PFSK-1 (cell line): ENCODE measurements around the gene BAIAP3.

Experiments used
- FOXP2 ChIP-seq: optimal IDR thresholded peaks from 2 replicates; pipeline ENCODE3; 2011; ENCODE audit warnings: borderline replicate concordance, control low read depth, inconsistent platforms; ENCODE audit not compliant: insufficient read depth; ENCODE audit errors: extremely low read length, extremely low read depth
- POLR2AphosphoS5 ChIP-seq: IDR thresholded peaks from 2 replicates; pipeline ENCODE4 v1.6.1; 2012; ENCODE audit warnings: low read depth, mild to moderate bottlenecking, control low read depth, low read length, moderate library complexity
- REST ChIP-seq, 2 experiments: IDR thresholded peaks; 2 replicates each; pipeline versions ENCODE4 v1.6.1 to v1.8.0; 2011 to 2012; ENCODE audit warnings: low read depth in 2 of 2, low read length in 2 of 2, control low read depth in 1 of 2, inconsistent platforms in 1 of 2, mild to moderate bottlenecking in 1 of 2, moderate library complexity in 1 of 2; ENCODE audit not compliant: insufficient read depth in 1 of 2
- SIN3A ChIP-seq: IDR thresholded peaks from 2 replicates; pipeline ENCODE4 v1.6.1; 2012; ENCODE audit warnings: mild to moderate bottlenecking, low read length, moderate library complexity, borderline replicate concordance; ENCODE audit not compliant: insufficient read depth
- TAF1 ChIP-seq: IDR thresholded peaks from 2 replicates; pipeline ENCODE4 v1.6.1; 2012; ENCODE audit warnings: low read length, control low read depth, borderline replicate concordance; ENCODE audit not compliant: insufficient read depth

The BAIAP3 gene

GRCh38 chr16:1354815-1355540 lies 21.5 kb downstream of the BAIAP3 start:
- TF ChIP-seq POLR2AphosphoS5 (no peak), FOXP2 (no peak), TAF1 (no peak), REST (IDR thresholded peaks at IDR 0.05; ENCODE audit: insufficient read depth in 1 of 2, low read depth in 2 of 2, low read length in 2 of 2) (no peak), SIN3A (no peak)

GRCh38 chr16:1355591-1355990 lies 22.1 kb downstream of the BAIAP3 start:
- TF ChIP-seq SIN3A (no peak), FOXP2 (no peak), POLR2AphosphoS5 (no peak), TAF1 (no peak), REST (IDR thresholded peaks at IDR 0.05; ENCODE audit: insufficient read depth in 1 of 2, low read depth in 2 of 2, low read length in 2 of 2) (no peak)

GRCh38 chr16:1356061-1356900 lies 22.8 kb downstream of the BAIAP3 start:
- TF ChIP-seq SIN3A (no peak), POLR2AphosphoS5 (no peak), TAF1 (no peak), FOXP2 (no peak), REST (IDR thresholded peaks at IDR 0.05; ENCODE audit: insufficient read depth in 1 of 2, low read depth in 2 of 2, low read length in 2 of 2) (no peak)

- TF ChIP-seq TAF1 (no peak), POLR2AphosphoS5 (no peak), FOXP2 (no peak), SIN3A (no peak), REST (IDR thresholded peaks at IDR 0.05; ENCODE audit: insufficient read depth in 1 of 2, low read depth in 2 of 2, low read length in 2 of 2) (no peak)
Observed at GRCh38 chr16:1357906-1358566, 24.6 kb downstream of the BAIAP3 start.
